Stomach (tissue), 4 donors: ENCODE results near the gene TTC7B.

Source experiments
- CTCF ChIP-seq, 7 experiments: fragments of 450-650 bp in 4 of 7; fragments of 200-600 bp in 3 of 7; sonication (generic) in 3 of 7; IDR thresholded peaks; one replicate each; pipeline ENCODE4 v1.5.1; 2016 to 2019; ENCODE audit warnings: antibody characterized with exemption in 7 of 7, control low read depth in 2 of 7, mild to moderate bottlenecking in 1 of 7
- EP300 ChIP-seq: sonication (generic); formaldehyde crosslinking; IDR thresholded peaks from one replicate; pipeline ENCODE4 v1.6.1; 2017; ENCODE audit warnings: antibody characterized with exemption
- POLR2A ChIP-seq, 4 donors: fragments of 450-650 bp; IDR thresholded peaks; one replicate each; pipeline ENCODE4 v1.6.1; 2016; ENCODE audit warnings: antibody characterized with exemption in 4 of 4, control low read depth in 2 of 4, mild to moderate bottlenecking in 1 of 4, moderate library complexity in 1 of 4
- POLR2AphosphoS5 ChIP-seq, 3 donors: sonication (generic); formaldehyde crosslinking; IDR thresholded peaks; one replicate each; pipeline ENCODE4 v1.6.1; 2016; ENCODE audit warnings: antibody characterized with exemption in 3 of 3

DNA sequence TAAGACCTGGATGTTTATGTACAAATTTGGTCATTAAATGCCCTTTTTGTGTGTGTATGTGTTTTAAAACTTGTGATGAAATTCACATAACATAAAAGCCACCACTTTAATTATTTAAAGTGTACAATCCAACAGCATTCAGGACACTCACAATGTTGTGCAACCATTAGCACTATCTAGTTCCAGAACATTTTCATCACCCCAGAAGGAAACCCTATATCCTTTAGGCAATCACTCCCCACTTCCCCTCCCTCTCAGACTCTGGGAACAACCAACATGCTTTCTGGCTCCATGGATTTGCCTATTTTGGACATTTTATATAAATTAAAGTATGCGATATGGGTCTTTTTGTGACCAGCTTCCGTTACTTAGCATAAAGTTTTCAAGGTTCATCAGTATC is 124.6 kb downstream of the TTC7B start:
- TF ChIP-seq CTCF (IDR thresholded peaks at IDR 0.05) = no peak
- no peak for TF ChIP-seq POLR2A (IDR thresholded peaks at IDR 0.05)
- TF ChIP-seq POLR2AphosphoS5 (IDR thresholded peaks at IDR 0.05) = no peak
- no peak for TF ChIP-seq EP300
